ENCODE results near the gene TMEM240.

GRCh38 chr1:1535201-1536018 lies 5.0 kb downstream of the TMEM240 start:
- no peak for TF ChIP-seq MAX (CRISPR knock-in tag; IDR thresholded peaks at IDR 0.05)
- no peak for TF ChIP-seq CTCF (IDR thresholded peaks at IDR 0.05)
- no peak for TF ChIP-seq JUN (CRISPR knock-in tag; IDR thresholded peaks at IDR 0.05)
- TF ChIP-seq ZNF138 (CRISPR knock-in tag; conservative IDR thresholded peaks at IDR 0.05), result no peak
- TF ChIP-seq RORB (CRISPR knock-in tag; IDR thresholded peaks at IDR 0.05), result no peak
